AG04450 (cell line): ENCODE measurements around the gene CLDN15. TPM values are rescaled to one million over a fixed set of nuclear protein-coding genes. Genes with fewer than 3 reads are reported as not detected.

Experiments used
- polyA plus RNA-seq: library from polyadenylated mRNA; depleted of rRNA; stranded (reverse); fragments of >200 nt; gene quantifications from 2 replicates; pipeline ENCODE4 v1.2.3, GENCODE V29; 2011; rRNA removed
- small RNA-seq: library from RNA; depleted of rRNA; stranded (forward); fragments of <200 nt; gene quantifications from one replicate; pipeline ENCODE3, GENCODE V24; 2012; ENCODE audit warnings: low read depth; ENCODE audit not compliant: insufficient read length

The CLDN15 gene
- polyA plus RNA-seq, 1 experiment: 3.3 TPM

Small RNA genes within 50 kb of the gene (small RNA-seq; reads per million reads assigned to genes)
- gene RNU6-1104P: not detected

Other genes starting within 250 kb of the CLDN15 start
- not detected in 2 replicates for gene MUC17, start 217.7 kb downstream of the CLDN15 start, polyA plus RNA-seq
- gene TRIM56, start 152.3 kb downstream of the CLDN15 start, polyA plus RNA-seq: 4.0 and 5.3 TPM in 2 replicates
- gene SERPINE1, start 110.7 kb downstream of the CLDN15 start, polyA plus RNA-seq: 356 and 417 TPM in 2 replicates
- gene AP1S1, start 83.3 kb downstream of the CLDN15 start, polyA plus RNA-seq: 197 and 227 TPM in 2 replicates
- 0.16 and 0.38 TPM in 2 replicates for gene VGF, start 72.2 kb downstream of the CLDN15 start, polyA plus RNA-seq
- gene NAT16, start 57.5 kb downstream of the CLDN15 start, polyA plus RNA-seq: 0.02 and 0.05 TPM in 2 replicates
- gene MOGAT3, start 36.8 kb downstream of the CLDN15 start, polyA plus RNA-seq: not detected in 2 replicates
- 60.6 and 86.9 TPM in 2 replicates for gene PLOD3, start 20.2 kb downstream of the CLDN15 start, polyA plus RNA-seq
- 36.0 and 46.2 TPM in 2 replicates for gene ZNHIT1, start 19.6 kb downstream of the CLDN15 start, polyA plus RNA-seq
- 170 and 198 TPM in 2 replicates for gene FIS1, start 7.3 kb upstream of the CLDN15 start, polyA plus RNA-seq
- 42.5 and 47.4 TPM in 2 replicates for gene IFT22, start 84.0 kb upstream of the CLDN15 start, polyA plus RNA-seq
- 0.06 TPM in 1 of 2 replicates, not detected in the other for gene COL26A1, start 125.1 kb upstream of the CLDN15 start, polyA plus RNA-seq